HG03469 (cell line): ENCODE measurements around the gene NRBP1.

Source experiments
- ATAC-seq: cut with Tn5 transposase; IDR thresholded peaks from one replicate; pipeline ENCODE4 v1.9.1; 2021; ENCODE audit warnings: mild to moderate bottlenecking, moderate library complexity, moderate number of reproducible peaks; ENCODE audit not compliant: unreplicated experiment

NRBP1 gene

GRCh38 chr2:27428213-27428977 lies at the start of gene NRBP1:
Gene NRBP1, plus strand, starts transcription at chr2:27428631. Its CDS starts 4,643 bp downstream, at chr2:27433274.
- peak; percentile 81 for ATAC-seq

GRCh38 chr2:27378809-27379290 lies 49.6 kb upstream of the NRBP1 start:
- no peak for ATAC-seq

- no peak for ATAC-seq
These were observed 49.0 kb upstream of the NRBP1 start for GRCh38 chr2:27379383-27379835.

GRCh38 chr2:27379836-27380625 lies 48.4 kb upstream of the NRBP1 start:
- ATAC-seq = no peak

GRCh38 chr2:27380626-27381545 lies 47.5 kb upstream of the NRBP1 start, which contains the start of gene ZNF513:
Gene ZNF513, minus strand, starts transcription at chr2:27380734. Its CDS starts 208 bp downstream, at chr2:27380526.
- no peak for ATAC-seq

GRCh38 chr2:27381577-27382181 lies 46.8 kb upstream of the NRBP1 start:
- ATAC-seq = no peak

GRCh38 chr2:27390822-27391679 lies 37.4 kb upstream of the NRBP1 start:
- ATAC-seq = no peak

- no peak for ATAC-seq
These were observed 35.2 kb upstream of the NRBP1 start for GRCh38 chr2:27393225-27393624.

- ATAC-seq = no peak
These were observed 29.5 kb upstream of the NRBP1 start for GRCh38 chr2:27398962-27399361.

GRCh38 chr2:27400348-27401135 lies 27.9 kb upstream of the NRBP1 start:
- no peak for ATAC-seq

GRCh38 chr2:27407798-27408491 lies 20.5 kb upstream of the NRBP1 start:
- ATAC-seq = no peak

- peak; percentile 7 for ATAC-seq
These were observed 19.7 kb upstream of the NRBP1 start for GRCh38 chr2:27408601-27409320.

GRCh38 chr2:27409321-27410073 lies 18.9 kb upstream of the NRBP1 start, which contains the start of gene PPM1G:
Gene PPM1G, minus strand, starts transcription at chr2:27409591. Its CDS starts 169 bp downstream, at chr2:27409422.
- peak; percentile 79 for ATAC-seq

- no peak for ATAC-seq
These were observed 15.8 kb upstream of the NRBP1 start for GRCh38 chr2:27412419-27413152.

GRCh38 chr2:27416151-27416550 lies 12.3 kb upstream of the NRBP1 start:
- no peak for ATAC-seq

- no peak for ATAC-seq
These were observed 7.4 kb upstream of the NRBP1 start for GRCh38 chr2:27420996-27421395.
